HepG2 (cell line): ENCODE results near the gene VAC14. TPM values are rescaled to one million over a fixed set of nuclear protein-coding genes. Genes with fewer than 3 reads are reported as not detected.

Source experiments
- ATAC-seq: fragments of 200-7000 bp; cut with Tn5 transposase; 3 replicates; pipeline ENCODE4 v1.9.1; 2020; ENCODE audit warnings: mild to moderate bottlenecking, moderate library complexity
- BruUV-seq: library from RNA; stranded (reverse); fragments of 400-500 nt; replicated peaks from 2 replicates; lab custom pipeline; 2021; lab: Mats Ljungman, UMichigan
- CTCF ChIA-PET: fragments of 300-600 bp; formaldehyde crosslinking; extraction: SDS; loops from one replicate; lab custom pipeline; 2021; ENCODE audit warnings: low total read pairs, inconsistent platforms, low intra/inter-chr PET ratio; lab: Yijun Ruan, JAX
- POLR2A ChIA-PET: fragments of 350-600 bp; sonication (Branson Sonifier 250); formaldehyde crosslinking; loops from one replicate; lab custom pipeline; 2020; ENCODE audit warnings: antibody characterized with exemption, inconsistent platforms; lab: Yijun Ruan, JAX
- DNase-seq: peaks from one replicate; pipeline ENCODE4 v3.0.0-alpha.2; 2015; ENCODE audit warnings: low spot score
- FAIRE-seq: peaks from 3 replicates; lab custom pipeline; 2011; peaks lifted over from hg19 to GRCh38; lab: Jason Lieb, UNC
- H2AFZ ChIP-seq: one replicate; pipeline ENCODE4 v1.6.1; 2011; ENCODE audit warnings: low read length, inconsistent platforms
- H3K27ac ChIP-seq: fragments of 300-600 bp; 3 replicates; pipeline ENCODE4 v1.8.0; 2011; ENCODE audit warnings: mixed run types, mild to moderate bottlenecking, mixed read lengths, low read length, inconsistent platforms; ENCODE audit not compliant: insufficient read depth; ENCODE audit errors: extremely low read length
- H3K27me3 ChIP-seq, 2 experiments: fragments of 200-600 bp in 1 of 2; 2 replicates in 1 of 2; 3 replicates in 1 of 2; pipeline versions ENCODE4 v1.6.0 to v1.8.0; 2011; ENCODE audit warnings: low read length in 2 of 2, mild to moderate bottlenecking in 2 of 2, moderate library complexity in 2 of 2, inconsistent platforms in 1 of 2; ENCODE audit not compliant: insufficient read depth in 2 of 2, control insufficient read depth in 1 of 2
- H3K36me3 ChIP-seq, 2 experiments: fragments of 200-600 bp in 1 of 2; replicated peaks in 1 of 2; 2 replicates in 1 of 2; 3 replicates in 1 of 2; pipeline versions ENCODE4 v1.5.1 to v1.8.0; 2011; ENCODE audit warnings: low read length in 2 of 2, inconsistent platforms in 1 of 2; ENCODE audit not compliant: insufficient read depth in 2 of 2, control insufficient read depth in 1 of 2
- H3K4me1 ChIP-seq: 2 replicates; pipeline ENCODE4 v1.5.1; 2012; ENCODE audit warnings: low read length, inconsistent platforms; ENCODE audit not compliant: insufficient read depth
- H3K4me2 ChIP-seq: 2 replicates; pipeline ENCODE4 v1.6.0; 2011; ENCODE audit warnings: low read depth, low read length, inconsistent platforms
- H3K4me3 ChIP-seq, 3 experiments: fragments of 200-600 bp in 1 of 3; sonication (generic), shearing (Covaris generic) in 1 of 3; replicated peaks in 1 of 3; 2 replicates each; pipeline ENCODE4 v1.5.1; 2011 to 2016; ENCODE audit warnings: low read length in 3 of 3, inconsistent platforms in 2 of 3, low read depth in 2 of 3, mild to moderate bottlenecking in 2 of 3, control low read depth in 1 of 3, mixed read lengths in 1 of 3; ENCODE audit not compliant: insufficient read depth in 1 of 3
- H3K79me2 ChIP-seq: one replicate; pipeline ENCODE4 v1.6.1; 2011; ENCODE audit warnings: low read length, inconsistent platforms; ENCODE audit not compliant: insufficient read depth
- H3K9ac ChIP-seq: 2 replicates; pipeline ENCODE4 v1.6.0; 2011; ENCODE audit warnings: mild to moderate bottlenecking, low read depth, low read length, inconsistent platforms; ENCODE audit not compliant: insufficient read depth
- H3K9me3 ChIP-seq: 2 replicates; pipeline ENCODE4 v1.5.1; 2012; ENCODE audit warnings: mild to moderate bottlenecking, low read length
- H4K20me1 ChIP-seq: 2 replicates; pipeline ENCODE4 v1.6.0; 2011; ENCODE audit warnings: inconsistent platforms, mild to moderate bottlenecking, low read length, moderate library complexity; ENCODE audit not compliant: insufficient read depth
- ARID2 ChIP-seq: sonication (generic); formaldehyde crosslinking; IDR thresholded peaks from 2 replicates; pipeline ENCODE4 v1.8.1; 2022; ENCODE audit warnings: mild to moderate bottlenecking, missing genetic modification reagents, borderline replicate concordance
- ATF3 ChIP-seq: sonication (generic); formaldehyde crosslinking; IDR thresholded peaks from 2 replicates; pipeline ENCODE4 v1.4.0; 2020; ENCODE audit warnings: missing genetic modification reagents
- BCL6 ChIP-seq: IDR thresholded peaks from 2 replicates; pipeline ENCODE4 v1.6.1; 2016; ENCODE audit warnings: missing genetic modification reagents, missing compliant biosample characterization
- ELK4 ChIP-seq: sonication (generic); formaldehyde crosslinking; IDR thresholded peaks from 2 replicates; pipeline ENCODE4 v1.9.0; 2021; ENCODE audit warnings: missing genetic modification reagents, borderline replicate concordance
- FLYWCH1 ChIP-seq: sonication (generic); formaldehyde crosslinking; IDR thresholded peaks from 2 replicates; pipeline ENCODE4 v1.8.1; 2023; ENCODE audit warnings: mild to moderate bottlenecking, missing genetic modification reagents
- KLF11 ChIP-seq: IDR thresholded peaks from 2 replicates; pipeline ENCODE4 v1.6.1; 2016; ENCODE audit warnings: missing compliant biosample characterization
- NFE2L2 ChIP-seq: fragments of 150-350 bp; IDR thresholded peaks from 2 replicates; pipeline ENCODE4 v1.6.1; 2014; ENCODE audit warnings: low read length
- PBX2 ChIP-seq: IDR thresholded peaks from 2 replicates; pipeline ENCODE4 v1.6.1; 2016; ENCODE audit warnings: control low read depth
- SMARCE1 ChIP-seq: fragments of 450-650 bp; IDR thresholded peaks from 2 replicates; pipeline ENCODE4 v1.6.1; 2017; ENCODE audit warnings: borderline replicate concordance
- STAT5B ChIP-seq: sonication (generic); formaldehyde crosslinking; IDR thresholded peaks from 2 replicates; pipeline ENCODE4 v1.4.0; 2020; ENCODE audit warnings: missing genetic modification reagents
- TFDP2 ChIP-seq: sonication (generic); formaldehyde crosslinking; IDR thresholded peaks from 2 replicates; pipeline ENCODE4 v1.4.0; 2020; ENCODE audit warnings: missing genetic modification reagents
- ZMYM3 ChIP-seq: sonication (generic); formaldehyde crosslinking; IDR thresholded peaks from 2 replicates; pipeline ENCODE4 v1.5.1; 2020; ENCODE audit warnings: mild to moderate bottlenecking, missing genetic modification reagents
- ZNF136 ChIP-seq: sonication (generic); formaldehyde crosslinking; IDR thresholded peaks from 2 replicates; pipeline ENCODE4 v1.8.1; 2022; ENCODE audit warnings: low read depth, mild to moderate bottlenecking, moderate library complexity, missing genetic modification reagents
- ZNF17 ChIP-seq: sonication (generic); formaldehyde crosslinking; IDR thresholded peaks from 2 replicates; pipeline ENCODE4 v1.5.0; 2020; ENCODE audit warnings: mild to moderate bottlenecking, missing genetic modification reagents
- ZNF251 ChIP-seq: sonication (generic); formaldehyde crosslinking; IDR thresholded peaks from 2 replicates; pipeline ENCODE4 v1.9.0; 2021; ENCODE audit warnings: mild to moderate bottlenecking, missing genetic modification reagents
- ZNF3 ChIP-seq: IDR thresholded peaks from 2 replicates; pipeline ENCODE4 v1.7.0; 2017; ENCODE audit warnings: inconsistent platforms
- ZNF30 ChIP-seq: sonication (generic); formaldehyde crosslinking; IDR thresholded peaks from 2 replicates; pipeline ENCODE4 v1.5.0; 2020; ENCODE audit warnings: mild to moderate bottlenecking, missing genetic modification reagents
- ZNF432 ChIP-seq: sonication (generic); formaldehyde crosslinking; IDR thresholded peaks from 2 replicates; pipeline ENCODE4 v1.5.0; 2020; ENCODE audit warnings: missing genetic modification reagents, mild to moderate bottlenecking, borderline replicate concordance
- ZNF569 ChIP-seq: sonication (generic); formaldehyde crosslinking; IDR thresholded peaks from 2 replicates; pipeline ENCODE4 v1.5.0; 2020; ENCODE audit warnings: mild to moderate bottlenecking, missing genetic modification reagents, moderate library complexity, borderline replicate concordance
- ZNF777 ChIP-seq: sonication (generic); formaldehyde crosslinking; IDR thresholded peaks from 2 replicates; pipeline ENCODE4 v1.4.0; 2020; ENCODE audit warnings: missing genetic modification reagents
- ZNF891 ChIP-seq: sonication (generic); formaldehyde crosslinking; IDR thresholded peaks from 2 replicates; pipeline ENCODE4 v1.5.0; 2020; ENCODE audit warnings: mild to moderate bottlenecking, missing genetic modification reagents
- ZSCAN21 ChIP-seq: sonication (generic); formaldehyde crosslinking; IDR thresholded peaks from 2 replicates; pipeline ENCODE4 v1.8.0; 2022; ENCODE audit warnings: mild to moderate bottlenecking, missing genetic modification reagents, moderate library complexity, borderline replicate concordance
- WGBS: methylation state at CpG from one replicate; pipeline ENCODE4 v1.1.6; 2017; ENCODE audit warnings: low lambda C conversion rate; 5-methylcytosine and 5-hydroxymethylcytosine counted together
- in situ Hi-C: cut with HindIII; loops from 2 replicates; pipeline ENCODE4 v1.10.0; 2017; ENCODE audit warnings: low pct_unique_long_range_greater_than_20kb; ENCODE audit not compliant: extremely low pct_ligation_motif_present
- intact Hi-C: fragments of 100-400 bp; cut with micrococcal nuclease; formaldehyde crosslinking; loops from one replicate; pipeline ENCODE4 v1.10.0; 2022; ENCODE audit not compliant: unreplicated experiment
- polyA plus RNA-seq, 8 experiments: library from polyadenylated mRNA; depleted of rRNA in 3 of 8; stranded (reverse) in 7 of 8; unstranded in 1 of 8; fragments of >200 nt; fragmentation: Illumina TruSeq in 4 of 8; extraction: Trizol in 4 of 8; gene quantifications; 2 replicates each; pipeline versions ENCODE4 v1.2.1 to v1.2.3, GENCODE V29; 2011 to 2016; ENCODE audit warnings: low read depth in 4 of 8, missing spikeins in 1 of 8, mixed read lengths in 1 of 8; ENCODE audit not compliant: insufficient read depth in 1 of 8
- total RNA-seq, 5 experiments: library from RNA; depleted of rRNA; stranded (reverse); fragments of >200 nt; fragmentation: Illumina TruSeq; extraction: Trizol; gene quantifications; 2 replicates each; pipeline ENCODE4 v1.2.3, GENCODE V29; 2016; ENCODE audit warnings: low read depth in 1 of 5

VAC14 gene
- total and polyA plus RNA-seq, 2 of the 13 experiments (the other 11 are each of a cell fraction or from before 2014, with no cell fraction given), result 23.5 to 24.6 TPM

GRCh38 chr16:70651524-70651923, 149.4 kb downstream of the VAC14 start (continued):
- TF ChIP-seq ELK4 (CRISPR knock-in tag) (no peak), NFE2L2 (no peak)

- Histone ChIP-seq H3K4me3 (no peak overlapping the region), H3K4me2 (no peak overlapping the region), H3K27ac (no peak overlapping the region), H2AFZ (no peak overlapping the region), H3K9me3 (no peaks in the 10 kb centered on the region), H4K20me1 (no peaks in the 10 kb centered on the region), H3K36me3 (no peaks in the 10 kb centered on the region), H3K9ac (no peak overlapping the region), H3K79me2 (no peaks in the 10 kb centered on the region), H3K4me1 (peaks cover 11% of the 10 kb centered on the region), H3K27me3 (peaks cover 8 to 52% of the 10 kb centered on the region in 2 experiments; a peak in 4 of 5 replicates)
- WGBS, result 0% methylated on average over 4 of the region's 4 CpGs
- FAIRE-seq (no peak), DNase-seq (no peak), ATAC-seq (no peak)
- BruUV-seq, result no TSS peak
- ChIA-PET CTCF (no interaction called here), POLR2A (interaction anchor here (0.6 kb wide), 1 partner anchor 75 kb away, joined by 4 read pairs; no protein-coding TSS in a partner anchor)
- TF ChIP-seq ZNF569 (CRISPR knock-in tag) (no peak), STAT5B (no peak), ZNF251 (no peak), BCL6 (CRISPR knock-in tag) (no peak), KLF11 (CRISPR knock-in tag) (no peak), ZNF432 (CRISPR knock-in tag) (no peak), ZMYM3 (no peak), SMARCE1 (no peak), ZNF891 (CRISPR knock-in tag) (no peak), TFDP2 (CRISPR knock-in tag) (no peak), ATF3 (CRISPR knock-in tag) (no peak), ZNF3 (no peak), ZNF777 (no peak), ZSCAN21 (CRISPR knock-in tag) (no peak), ZNF17 (CRISPR knock-in tag) (no peak), FLYWCH1 (no peak), ZNF136 (CRISPR knock-in tag) (no peak), PBX2 (CRISPR knock-in tag) (no peak), ZNF30 (CRISPR knock-in tag) (no peak), ARID2 (CRISPR knock-in tag) (no peak)
- intact Hi-C loops (no loop called here), in situ Hi-C loops (loop anchor here (5.0 kb wide), 1 partner anchor 278 kb away; no protein-coding TSS in a partner anchor)
Observed at GRCh38 chr16:70650216-70650615, 150.7 kb downstream of the VAC14 start.
